Endothelial cell of umbilical vein (primary cell): ENCODE measurements around the gene DCLRE1A. TPM values are rescaled to one million over a fixed set of nuclear protein-coding genes. Genes with fewer than 3 reads are reported as not detected.

Source experiments
- BruUV-seq: library from RNA; stranded (reverse); fragments of 400-500 nt; replicated peaks from 2 replicates; lab custom pipeline; 2021; lab: Mats Ljungman, UMichigan
- CTCF ChIA-PET: fragments of 300-600, 350-600 bp; sonication (Branson Sonifier 250); formaldehyde crosslinking; loops from one replicate; lab custom pipeline; 2021; ENCODE audit warnings: antibody characterized with exemption, inconsistent platforms; lab: Charles Lee
- POLR2A ChIA-PET: fragments of 300-600, 350-600 bp; sonication (Branson Sonifier 250); formaldehyde crosslinking; loops from one replicate; lab custom pipeline; 2021; ENCODE audit warnings: antibody characterized with exemption, inconsistent platforms; lab: Charles Lee
- DNase-seq: peaks from one replicate; pipeline ENCODE4 v3.0.0-alpha.2; 2011; ENCODE audit warnings: low read depth, low spot score
- FAIRE-seq: peaks from 2 replicates; lab custom pipeline; 2011; peaks lifted over from hg19 to GRCh38; lab: Jason Lieb, UNC
- H2AFZ ChIP-seq: 2 replicates; pipeline ENCODE4 v1.6.0; 2012; ENCODE audit warnings: low read depth, low read length, control low read depth, inconsistent platforms
- H3K27ac ChIP-seq: 2 replicates; pipeline ENCODE4 v1.5.1; 2011; ENCODE audit warnings: low read depth, mild to moderate bottlenecking, control low read depth, low read length, moderate library complexity; ENCODE audit not compliant: insufficient read depth
- H3K27me3 ChIP-seq, 2 experiments: 2 replicates each; pipeline versions ENCODE4 v1.6.0 to v1.6.1; 2011; ENCODE audit warnings: low read length in 2 of 2, mixed read lengths in 1 of 2; ENCODE audit not compliant: control insufficient read depth in 2 of 2, insufficient read depth in 2 of 2
- H3K36me3 ChIP-seq, 2 experiments: 2 replicates in 1 of 2; 3 replicates in 1 of 2; pipeline ENCODE4 v1.5.1; 2011; ENCODE audit warnings: low read length in 2 of 2, mild to moderate bottlenecking in 1 of 2, moderate library complexity in 1 of 2; ENCODE audit not compliant: control insufficient read depth in 2 of 2, insufficient read depth in 2 of 2; ENCODE audit errors: extremely low read depth in 1 of 2
- H3K4me1 ChIP-seq: 3 replicates; pipeline ENCODE4 v1.5.1; 2011; ENCODE audit warnings: mild to moderate bottlenecking, low read length; ENCODE audit not compliant: control insufficient read depth, insufficient read depth; ENCODE audit errors: extremely low read depth
- H3K4me2 ChIP-seq: 2 replicates; pipeline ENCODE4 v1.6.1; 2011; ENCODE audit warnings: low read length, control low read depth, mixed read lengths; ENCODE audit not compliant: insufficient read depth
- H3K4me3 ChIP-seq, 3 experiments: fragments of 200-600 bp in 1 of 3; sonication (generic), shearing (Covaris generic) in 1 of 3; replicated peaks in 1 of 3; 2 replicates each; pipeline ENCODE4 v1.5.1; 2011 to 2016; ENCODE audit warnings: control low read depth in 3 of 3, low read length in 3 of 3, mild to moderate bottlenecking in 2 of 3, inconsistent platforms in 1 of 3, low read depth in 1 of 3, moderate library complexity in 1 of 3; ENCODE audit not compliant: insufficient read depth in 1 of 3
- H3K79me2 ChIP-seq: 2 replicates; pipeline ENCODE4 v1.6.0; 2012; ENCODE audit warnings: low read length, inconsistent platforms; ENCODE audit not compliant: control insufficient read depth, insufficient read depth
- H3K9ac ChIP-seq: replicated peaks from 2 replicates; pipeline ENCODE3; 2011; ENCODE audit warnings: low read length, control low read depth; ENCODE audit not compliant: insufficient read depth; ENCODE audit errors: extremely low read depth
- H3K9me1 ChIP-seq: replicated peaks from 3 replicates; pipeline ENCODE4 v1.6.0; 2011; ENCODE audit warnings: mild to moderate bottlenecking, low read length; ENCODE audit not compliant: control insufficient read depth, insufficient read depth; ENCODE audit errors: extremely low read depth
- H3K9me3 ChIP-seq: replicated peaks from 2 replicates; pipeline ENCODE4 v1.5.1; 2012; ENCODE audit warnings: low read length, inconsistent platforms; ENCODE audit not compliant: control insufficient read depth, insufficient read depth
- H4K20me1 ChIP-seq: replicated peaks from 2 replicates; pipeline ENCODE3; 2011; ENCODE audit warnings: mild to moderate bottlenecking, low read length; ENCODE audit not compliant: control insufficient read depth, insufficient read depth; ENCODE audit errors: extremely low read depth
- EZH2 ChIP-seq: IDR thresholded peaks from 2 replicates; pipeline ENCODE4 v1.6.1; 2012; ENCODE audit warnings: borderline replicate concordance, low read depth, mild to moderate bottlenecking, moderate library complexity, low read length, inconsistent platforms; ENCODE audit not compliant: severe bottlenecking
- FOS ChIP-seq: IDR thresholded peaks from 2 replicates; pipeline ENCODE4 v1.6.1; 2011; ENCODE audit warnings: mild to moderate bottlenecking, low read length, moderate library complexity, borderline replicate concordance; ENCODE audit not compliant: insufficient read depth
- GATA2 ChIP-seq: IDR thresholded peaks from 2 replicates; pipeline ENCODE4 v1.7.0; 2011; ENCODE audit warnings: low read depth, mild to moderate bottlenecking, moderate library complexity, mixed read lengths, low read length; ENCODE audit not compliant: insufficient read length, insufficient read depth
- JUN ChIP-seq: IDR thresholded peaks from 2 replicates; pipeline ENCODE4 v1.6.1; 2011; ENCODE audit warnings: borderline replicate concordance, low read depth; ENCODE audit not compliant: insufficient read length, insufficient read depth
- MAX ChIP-seq: IDR thresholded peaks from 2 replicates; pipeline ENCODE4 v1.6.1; 2011; ENCODE audit not compliant: insufficient read depth, insufficient read length
- MYC ChIP-seq: IDR thresholded peaks from one replicate; pipeline ENCODE4 v1.6.1; 2011; ENCODE audit warnings: mild to moderate bottlenecking, low read depth, low read length
- POLR2A ChIP-seq: IDR thresholded peaks from 2 replicates; pipeline ENCODE4 v1.6.1; 2012; ENCODE audit warnings: low read depth, mild to moderate bottlenecking, control low read depth, low read length
- POLR2AphosphoS5 ChIP-seq: IDR thresholded peaks from 2 replicates; pipeline ENCODE4 v1.6.1; 2012; ENCODE audit warnings: low read depth, mild to moderate bottlenecking, control low read depth, low read length, moderate library complexity; ENCODE audit not compliant: insufficient read depth
- dilution Hi-C: fragments of 300-500 bp; cut with MboI; formaldehyde crosslinking; loops from one replicate; pipeline ENCODE4 v1.15.0; 2019; ENCODE audit warnings: low sequenced_read_pairs; ENCODE audit not compliant: extremely low pct_ligation_motif_present
- intact Hi-C: fragments of 100-400 bp; cut with micrococcal nuclease; formaldehyde crosslinking; loops from one replicate; pipeline ENCODE4 v1.10.0; 2022
- polyA plus RNA-seq, 4 experiments: library from polyadenylated mRNA; depleted of rRNA in 3 of 4; stranded (reverse) in 3 of 4; unstranded in 1 of 4; fragments of >200 nt; gene quantifications; 2 replicates each; pipeline versions ENCODE4 v1.2.1 to v1.2.3, GENCODE V29; 2011 to 2012; ENCODE audit warnings: missing spikeins in 1 of 4
- total RNA-seq: library from RNA; stranded (reverse); gene quantifications from 2 replicates; pipeline ENCODE4 v1.2.3, GENCODE V29; 2021
- TF ChIP-seq, protein P1 (sequence below), 2 donors: IDR thresholded peaks; 1 replicate in 1 of 2; 2 replicates in 1 of 2; pipeline ENCODE4 v1.5.1; 2011; ENCODE audit warnings: low read length in 2 of 2, mild to moderate bottlenecking in 2 of 2, moderate library complexity in 2 of 2, control low read depth in 1 of 2, inconsistent platforms in 1 of 2, low read depth in 1 of 2; ENCODE audit not compliant: insufficient read depth in 1 of 2; ENCODE audit errors: extremely low read depth in 1 of 2

The DCLRE1A gene
- total and polyA plus RNA-seq, 2 donors (not counting 3 experiments of a cell fraction or from before 2014, with no cell fraction given) = 3.6 to 6.7 TPM

- no peak for FAIRE-seq
- H3K4me3 ChIP-seq = no peak overlapping the region
- H3K4me1 ChIP-seq = no peaks in the 10 kb centered on the region
- H3K27me3 ChIP-seq = no peaks in the 10 kb centered on the region
- no peaks in the 10 kb centered on the region for H4K20me1 ChIP-seq
- peaks cover 33% of the 10 kb centered on the region for H3K79me2 ChIP-seq
- no peak overlapping the region for H2AFZ ChIP-seq
- ChIA-PET POLR2A (no interaction called here), CTCF (no interaction called here)
- H3K9me1 ChIP-seq = no peaks in the 10 kb centered on the region
- TF ChIP-seq, protein P1, sequence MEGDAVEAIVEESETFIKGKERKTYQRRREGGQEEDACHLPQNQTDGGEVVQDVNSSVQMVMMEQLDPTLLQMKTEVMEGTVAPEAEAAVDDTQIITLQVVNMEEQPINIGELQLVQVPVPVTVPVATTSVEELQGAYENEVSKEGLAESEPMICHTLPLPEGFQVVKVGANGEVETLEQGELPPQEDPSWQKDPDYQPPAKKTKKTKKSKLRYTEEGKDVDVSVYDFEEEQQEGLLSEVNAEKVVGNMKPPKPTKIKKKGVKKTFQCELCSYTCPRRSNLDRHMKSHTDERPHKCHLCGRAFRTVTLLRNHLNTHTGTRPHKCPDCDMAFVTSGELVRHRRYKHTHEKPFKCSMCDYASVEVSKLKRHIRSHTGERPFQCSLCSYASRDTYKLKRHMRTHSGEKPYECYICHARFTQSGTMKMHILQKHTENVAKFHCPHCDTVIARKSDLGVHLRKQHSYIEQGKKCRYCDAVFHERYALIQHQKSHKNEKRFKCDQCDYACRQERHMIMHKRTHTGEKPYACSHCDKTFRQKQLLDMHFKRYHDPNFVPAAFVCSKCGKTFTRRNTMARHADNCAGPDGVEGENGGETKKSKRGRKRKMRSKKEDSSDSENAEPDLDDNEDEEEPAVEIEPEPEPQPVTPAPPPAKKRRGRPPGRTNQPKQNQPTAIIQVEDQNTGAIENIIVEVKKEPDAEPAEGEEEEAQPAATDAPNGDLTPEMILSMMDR (IDR thresholded peaks at IDR 0.05; ENCODE audit: extremely low read depth in 1 of 2, insufficient read depth in 1 of 2, low read depth in 1 of 2, low read length in 2 of 2) = no peak
- TF ChIP-seq MYC (no peak), MAX (no peak), EZH2 (no peak), JUN (no peak), GATA2 (no peak), FOS (no peak), POLR2A (no peak), POLR2AphosphoS5 (no peak)
- DNase-seq = no peak
- no peaks in the 10 kb centered on the region for H3K9me3 ChIP-seq
- H3K27ac ChIP-seq = no peak overlapping the region
- dilution Hi-C loops (no loop called here), intact Hi-C loops (no loop called here)
- H3K36me3 ChIP-seq = peaks cover 2 to 3% of the 10 kb centered on the region in 2 experiments
- BruUV-seq = no TSS peak
- no peak overlapping the region for H3K4me2 ChIP-seq
- H3K9ac ChIP-seq = no peak overlapping the region
Measured at GRCh38 chr10:113865901-113866300, 12.0 kb upstream of the DCLRE1A start.
